Stimulated activated CD8-positive, alpha-beta memory T cell treated with anti-CD3 and anti-CD28 coated beads, Interleukin-2, amount 100 ng/mL, for 1 hour (primary cell): ENCODE measurements around the gene COL16A1.

ENCODE experiments used
- DNase-seq, 2 donors: peaks; one replicate each; pipeline ENCODE4 v3.0.0-alpha.2; 2020; ENCODE audit warnings: low read depth in 2 of 2

COL16A1 gene

GRCh38 chr1:31706384-31707058 lies 2.7 kb upstream of the COL16A1 start:
- no peak for DNase-seq

GRCh38 chr1:31705080-31705866 lies 1.5 kb upstream of the COL16A1 start:
- peak; percentile 36 to 39 for DNase-seq

GRCh38 chr1:31704271-31705079 lies 658 bp upstream of the COL16A1 start:
- DNase-seq = no peak

GRCh38 chr1:31702836-31703404 lies 897 bp downstream of the COL16A1 start:
- DNase-seq = no peak

GRCh38 chr1:31701091-31701736 lies 2.6 kb downstream of the COL16A1 start:
- no peak for DNase-seq

- no peak for DNase-seq
These were observed 3.2 kb downstream of the COL16A1 start for GRCh38 chr1:31700468-31701090.

- DNase-seq = no peak
These were observed 4.4 kb downstream of the COL16A1 start for GRCh38 chr1:31699341-31699891.

GRCh38 chr1:31697369-31697984 lies 6.3 kb downstream of the COL16A1 start:
- no peak for DNase-seq

GRCh38 chr1:31696242-31696641 lies 7.6 kb downstream of the COL16A1 start:
- no peak for DNase-seq

GRCh38 chr1:31695327-31695726 lies 8.5 kb downstream of the COL16A1 start:
- DNase-seq = no peak

GRCh38 chr1:31694964-31695313 lies 8.9 kb downstream of the COL16A1 start:
- DNase-seq = no peak

- DNase-seq = no peak
These were observed 9.5 kb downstream of the COL16A1 start for GRCh38 chr1:31694069-31694963.

- DNase-seq = no peak
These were observed 10.6 kb downstream of the COL16A1 start for GRCh38 chr1:31693231-31693630.

GRCh38 chr1:31691951-31692350 lies 11.9 kb downstream of the COL16A1 start:
- no peak for DNase-seq

- DNase-seq = no peak
These were observed 12.4 kb downstream of the COL16A1 start for GRCh38 chr1:31691446-31691845.

- DNase-seq = no peak
These were observed 12.9 kb downstream of the COL16A1 start for GRCh38 chr1:31690921-31691320.

GRCh38 chr1:31689854-31690253 lies 14.0 kb downstream of the COL16A1 start:
- no peak for DNase-seq

- DNase-seq = no peak
These were observed 14.4 kb downstream of the COL16A1 start for GRCh38 chr1:31689379-31689778.

GRCh38 chr1:31688233-31688918 lies 15.4 kb downstream of the COL16A1 start:
- DNase-seq = no peak
